DOHH2 (cell line): Measurements from ENCODE around the gene CCDC88B.

Experiments used
- EZH2phosphoT487 ChIP-seq: fragments of 200-600 bp; sonication (generic); IDR thresholded peaks from 2 replicates; pipeline ENCODE4 v1.6.1; 2017; ENCODE audit warnings: borderline replicate concordance, mild to moderate bottlenecking, antibody characterized with exemption, low read length, moderate library complexity, mixed read lengths
- TF ChIP-seq, protein P1 (sequence below): fragments of 200-600 bp; sonication (generic); IDR thresholded peaks from one replicate; pipeline ENCODE4 v1.5.1; 2014; ENCODE audit warnings: antibody characterized with exemption, mild to moderate bottlenecking, low read depth, low read length; ENCODE audit not compliant: poor library complexity, severe bottlenecking

GRCh38 chr11:64358907-64359711 lies 19.1 kb downstream of the CCDC88B start, which contains the start of gene RPS6KA4:
- TF ChIP-seq, protein P1, sequence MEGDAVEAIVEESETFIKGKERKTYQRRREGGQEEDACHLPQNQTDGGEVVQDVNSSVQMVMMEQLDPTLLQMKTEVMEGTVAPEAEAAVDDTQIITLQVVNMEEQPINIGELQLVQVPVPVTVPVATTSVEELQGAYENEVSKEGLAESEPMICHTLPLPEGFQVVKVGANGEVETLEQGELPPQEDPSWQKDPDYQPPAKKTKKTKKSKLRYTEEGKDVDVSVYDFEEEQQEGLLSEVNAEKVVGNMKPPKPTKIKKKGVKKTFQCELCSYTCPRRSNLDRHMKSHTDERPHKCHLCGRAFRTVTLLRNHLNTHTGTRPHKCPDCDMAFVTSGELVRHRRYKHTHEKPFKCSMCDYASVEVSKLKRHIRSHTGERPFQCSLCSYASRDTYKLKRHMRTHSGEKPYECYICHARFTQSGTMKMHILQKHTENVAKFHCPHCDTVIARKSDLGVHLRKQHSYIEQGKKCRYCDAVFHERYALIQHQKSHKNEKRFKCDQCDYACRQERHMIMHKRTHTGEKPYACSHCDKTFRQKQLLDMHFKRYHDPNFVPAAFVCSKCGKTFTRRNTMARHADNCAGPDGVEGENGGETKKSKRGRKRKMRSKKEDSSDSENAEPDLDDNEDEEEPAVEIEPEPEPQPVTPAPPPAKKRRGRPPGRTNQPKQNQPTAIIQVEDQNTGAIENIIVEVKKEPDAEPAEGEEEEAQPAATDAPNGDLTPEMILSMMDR = no peak
- no peak for TF ChIP-seq EZH2phosphoT487
